GM19468 (cell line): ENCODE results near the gene ANKLE1.

Experiments used
- ATAC-seq: cut with Tn5 transposase; IDR thresholded peaks from one replicate; pipeline ENCODE4 v1.9.1; 2021; ENCODE audit warnings: mild to moderate bottlenecking, moderate library complexity, moderate number of reproducible peaks; ENCODE audit not compliant: unreplicated experiment; ENCODE audit errors: extremely low read depth

The ANKLE1 gene, protein sequence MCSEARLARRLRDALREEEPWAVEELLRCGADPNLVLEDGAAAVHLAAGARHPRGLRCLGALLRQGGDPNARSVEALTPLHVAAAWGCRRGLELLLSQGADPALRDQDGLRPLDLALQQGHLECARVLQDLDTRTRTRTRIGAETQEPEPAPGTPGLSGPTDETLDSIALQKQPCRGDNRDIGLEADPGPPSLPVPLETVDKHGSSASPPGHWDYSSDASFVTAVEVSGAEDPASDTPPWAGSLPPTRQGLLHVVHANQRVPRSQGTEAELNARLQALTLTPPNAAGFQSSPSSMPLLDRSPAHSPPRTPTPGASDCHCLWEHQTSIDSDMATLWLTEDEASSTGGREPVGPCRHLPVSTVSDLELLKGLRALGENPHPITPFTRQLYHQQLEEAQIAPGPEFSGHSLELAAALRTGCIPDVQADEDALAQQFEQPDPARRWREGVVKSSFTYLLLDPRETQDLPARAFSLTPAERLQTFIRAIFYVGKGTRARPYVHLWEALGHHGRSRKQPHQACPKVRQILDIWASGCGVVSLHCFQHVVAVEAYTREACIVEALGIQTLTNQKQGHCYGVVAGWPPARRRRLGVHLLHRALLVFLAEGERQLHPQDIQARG

DNA sequence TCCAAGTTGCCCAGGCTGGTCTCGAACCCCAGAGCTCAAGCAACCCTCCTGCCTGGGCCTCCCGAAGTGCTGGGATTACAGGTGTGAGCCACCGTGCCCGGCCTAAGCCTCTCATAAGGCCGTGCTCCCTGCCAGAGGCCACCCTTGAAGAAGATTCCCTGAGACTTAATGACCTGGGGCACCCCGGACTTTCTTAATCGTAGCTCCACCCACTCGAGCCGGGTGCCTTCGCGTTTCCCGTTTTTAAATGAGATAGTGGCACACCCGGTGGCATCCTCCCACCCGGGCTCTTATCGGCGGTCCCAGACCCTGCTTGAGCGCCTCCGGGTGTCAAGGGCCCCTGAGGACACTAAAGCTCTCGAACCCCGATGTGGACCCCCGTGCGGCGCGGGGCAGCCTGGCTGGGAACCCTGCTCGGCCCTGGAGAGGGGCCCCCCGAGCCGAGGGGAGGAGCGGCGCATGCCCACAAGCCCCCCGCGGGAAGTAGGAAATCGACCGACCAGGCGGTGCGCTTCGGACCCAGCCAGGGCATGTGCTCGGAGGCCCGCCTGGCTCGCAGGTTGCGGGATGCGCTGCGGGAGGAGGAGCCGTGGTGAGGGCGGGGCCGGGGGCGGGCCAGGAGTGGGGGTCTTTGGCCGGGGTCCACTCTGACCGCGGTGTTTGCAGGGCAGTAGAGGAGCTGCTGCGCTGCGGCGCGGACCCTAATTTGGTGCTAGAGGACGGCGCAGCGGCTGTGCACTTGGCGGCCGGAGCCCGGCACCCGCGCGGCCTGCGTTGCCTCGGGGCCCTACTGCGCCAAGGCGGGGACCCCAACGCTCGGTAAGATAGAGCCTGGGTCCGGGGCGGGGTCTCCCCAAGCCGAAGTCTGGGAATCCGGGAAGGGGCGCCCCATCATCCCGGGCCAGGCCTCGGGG, at the start of gene ANKLE1:
Gene ANKLE1 (plus strand): TSS at position 511 of the 914 bp plus-strand sequence. CDS start 20 bp downstream, at position 531.
- no peak for ATAC-seq

DNA sequence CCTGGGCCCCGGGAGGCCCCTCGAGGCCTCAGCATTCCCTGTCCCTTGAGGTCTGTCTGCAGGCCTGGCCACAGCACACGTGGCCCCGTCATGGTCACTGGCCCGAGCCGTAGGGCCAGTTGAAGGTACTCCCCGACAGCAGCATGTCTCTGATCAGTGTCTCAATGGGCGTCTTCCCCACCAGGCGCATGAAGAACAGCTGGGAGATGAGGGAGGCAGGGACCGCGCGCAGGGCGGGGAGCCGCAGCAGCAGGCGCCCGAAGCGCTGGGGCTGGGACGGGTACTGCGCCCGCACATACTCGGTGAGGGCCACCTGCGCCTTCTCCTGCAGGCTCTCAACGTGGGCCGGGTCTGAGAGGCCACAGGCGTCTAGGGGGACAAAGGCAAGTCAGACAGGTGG, 49.4 kb upstream of the ANKLE1 start:
- no peak for ATAC-seq

DNA sequence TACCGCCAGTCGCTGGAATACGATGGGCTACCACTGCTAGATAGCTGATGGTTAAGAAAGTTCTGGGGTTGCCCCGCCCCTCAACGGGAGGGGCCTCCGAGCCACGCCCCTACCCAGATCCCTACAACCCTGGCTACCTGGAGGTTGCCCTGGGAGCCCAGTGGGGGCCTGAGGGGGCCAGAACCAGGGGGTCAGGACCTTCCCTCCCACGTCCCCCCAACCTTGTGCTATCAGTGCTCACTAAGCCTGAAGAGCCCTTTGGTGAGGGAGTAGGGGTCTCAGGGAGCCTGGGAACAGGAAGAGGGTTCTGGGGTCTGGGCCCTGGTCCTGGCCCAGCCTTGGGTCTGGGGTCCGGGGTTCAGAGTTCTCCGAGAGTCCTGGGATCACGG, 46.8 kb upstream of the ANKLE1 start:
- ATAC-seq: no peak

DNA sequence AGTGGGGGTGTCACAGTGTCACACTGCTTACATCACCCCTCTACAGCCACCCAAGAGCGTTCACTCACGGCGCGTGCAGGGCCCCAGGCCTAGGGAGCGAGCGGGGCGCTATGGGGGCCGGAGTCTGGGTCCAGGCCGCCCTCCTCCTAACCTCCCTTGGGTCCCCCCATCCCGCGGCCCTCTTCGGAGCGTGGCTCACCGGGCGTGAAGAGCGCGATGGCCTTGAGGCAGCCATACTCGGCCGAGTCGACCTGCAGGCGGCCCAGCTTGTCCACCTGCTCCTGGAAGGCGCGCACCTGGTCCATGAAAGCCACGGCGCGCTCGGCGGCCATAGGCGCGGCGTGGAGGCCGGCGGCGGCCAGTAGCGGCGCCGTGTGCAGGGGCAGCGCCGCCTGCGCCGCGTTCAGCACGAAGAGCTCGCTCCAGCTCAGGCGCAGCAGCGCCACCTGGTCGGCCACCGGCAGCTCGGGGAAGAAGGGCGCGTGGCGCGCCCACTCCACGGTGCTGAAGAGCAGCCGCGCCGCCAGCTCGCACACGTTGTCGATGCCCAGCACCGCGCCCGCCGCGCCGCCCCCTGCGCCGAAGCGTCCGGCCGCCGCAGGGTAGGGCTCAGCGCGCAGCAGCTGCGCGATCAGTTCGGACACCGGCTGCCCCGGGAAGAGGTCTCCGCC, 46.3 kb upstream of the ANKLE1 start:
- ATAC-seq: peak; percentile 62

DNA sequence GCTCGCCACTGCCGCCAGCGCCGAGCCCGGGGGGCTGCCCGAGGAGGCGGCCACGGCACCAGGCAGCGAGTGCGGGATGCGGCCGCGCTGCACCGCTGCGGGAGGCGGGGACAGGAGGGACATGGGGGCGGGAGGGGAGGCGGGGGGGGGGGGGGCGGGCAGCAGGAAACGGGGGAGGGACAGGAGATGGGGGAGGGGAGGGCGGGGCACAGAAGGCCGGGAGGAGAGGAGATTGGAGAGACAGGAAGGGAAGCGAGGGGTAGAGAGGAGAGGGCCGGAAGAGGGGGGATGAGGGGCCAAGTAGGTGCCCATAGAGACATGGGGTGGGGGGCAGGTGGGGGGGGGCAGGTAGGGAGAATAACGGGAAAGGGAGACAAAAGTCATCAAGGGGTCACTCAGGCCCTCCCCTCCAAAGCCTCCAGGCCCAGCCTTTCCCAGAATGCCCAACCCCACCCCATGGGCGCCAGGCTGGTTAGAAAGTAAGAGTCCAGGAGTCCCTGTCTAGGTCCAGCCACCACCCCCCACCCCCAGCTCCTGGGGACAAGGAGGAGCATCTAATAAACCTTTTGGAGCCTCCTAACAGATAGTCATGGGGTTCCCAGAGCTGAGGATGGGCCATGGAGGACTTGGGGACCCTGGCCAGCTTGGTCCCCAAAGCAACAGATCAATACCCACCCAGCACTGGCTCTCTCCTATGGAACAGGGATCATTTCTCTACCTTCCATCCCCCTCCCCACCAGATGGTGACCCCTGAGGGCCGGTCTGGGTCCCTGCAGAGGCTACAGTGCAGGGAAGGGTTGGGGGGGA, 45.5 kb upstream of the ANKLE1 start:
- ATAC-seq: no peak

DNA sequence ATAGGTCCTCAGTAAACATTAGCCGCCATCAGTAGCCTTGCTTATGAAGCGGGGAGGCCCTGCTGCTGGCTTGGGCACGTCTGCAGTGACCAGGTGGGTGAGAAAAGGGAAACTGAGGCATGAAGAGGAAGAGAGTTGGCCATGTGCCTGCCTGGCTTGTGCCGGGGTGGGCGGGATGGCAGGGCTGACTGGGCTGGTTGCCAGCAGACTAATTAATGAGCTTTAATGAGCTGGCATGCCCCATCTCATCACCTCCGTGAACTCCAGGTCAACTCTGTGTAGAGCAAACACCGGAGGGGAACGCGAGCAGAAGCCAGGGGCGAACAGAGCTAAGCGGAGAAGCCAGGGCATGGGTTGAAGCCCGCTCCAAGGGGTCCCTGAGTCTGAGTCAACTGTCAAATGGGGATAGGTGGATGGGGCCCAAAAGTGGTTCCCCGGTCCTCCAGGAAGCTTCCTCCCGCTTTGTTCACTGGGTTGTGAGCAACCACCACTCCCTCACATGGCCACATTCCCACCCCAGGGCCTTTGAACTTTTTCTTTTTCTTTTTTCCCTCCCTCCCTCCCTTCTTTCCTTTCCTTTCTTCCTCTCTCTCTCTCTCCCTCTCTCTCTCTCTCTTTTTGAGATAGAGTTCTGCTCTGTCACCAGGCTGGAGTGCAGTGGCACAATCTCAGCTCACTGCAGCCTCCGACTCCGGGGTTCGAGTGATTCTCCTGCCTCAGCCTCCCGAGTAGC, 44.7 kb upstream of the ANKLE1 start:
- no peak for ATAC-seq

DNA sequence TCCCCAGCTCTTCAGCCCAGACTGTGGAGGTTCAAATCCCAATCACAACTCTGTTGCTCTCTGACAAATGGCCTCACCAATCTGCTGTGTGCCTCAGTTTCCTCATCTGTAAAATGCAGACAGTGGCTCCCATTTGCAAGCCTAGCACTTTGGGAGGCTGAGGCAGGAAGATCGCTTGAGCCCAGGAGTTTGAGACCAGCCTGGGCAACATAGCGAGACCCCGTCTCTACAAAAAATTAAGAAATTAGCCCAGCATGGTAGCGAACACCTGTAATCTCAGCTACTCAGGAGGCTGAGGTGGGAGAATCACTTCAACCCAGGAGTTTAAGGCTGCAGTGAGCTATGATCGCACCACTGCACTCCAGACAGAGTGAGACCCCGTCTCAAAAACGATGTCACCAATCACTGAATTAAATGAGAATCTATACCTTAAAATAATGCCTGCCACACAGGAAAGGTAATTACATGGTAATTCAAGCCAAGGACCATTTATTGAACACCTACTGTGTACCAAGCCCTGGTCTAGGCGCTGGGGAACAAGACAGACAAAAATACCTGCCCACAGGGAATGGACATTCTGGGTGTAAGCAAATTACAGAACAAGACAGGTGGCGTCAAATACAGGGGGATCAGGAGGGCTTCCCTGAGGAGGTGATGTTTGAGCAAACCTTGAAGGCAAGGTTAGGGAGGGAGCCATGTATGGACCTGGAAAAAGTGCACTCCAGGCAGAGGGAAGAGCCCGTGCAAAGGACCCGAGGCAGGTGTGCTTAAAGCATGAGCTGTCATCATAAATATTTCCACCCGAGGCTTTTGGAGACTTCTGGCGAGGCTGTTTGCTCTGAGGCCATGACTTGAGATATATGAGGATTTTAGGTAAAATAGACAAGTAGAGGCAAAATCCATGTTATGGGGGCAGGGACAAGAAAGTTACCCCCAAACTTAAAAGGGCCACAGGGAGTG, 43.7 kb upstream of the ANKLE1 start:
- ATAC-seq: no peak

DNA sequence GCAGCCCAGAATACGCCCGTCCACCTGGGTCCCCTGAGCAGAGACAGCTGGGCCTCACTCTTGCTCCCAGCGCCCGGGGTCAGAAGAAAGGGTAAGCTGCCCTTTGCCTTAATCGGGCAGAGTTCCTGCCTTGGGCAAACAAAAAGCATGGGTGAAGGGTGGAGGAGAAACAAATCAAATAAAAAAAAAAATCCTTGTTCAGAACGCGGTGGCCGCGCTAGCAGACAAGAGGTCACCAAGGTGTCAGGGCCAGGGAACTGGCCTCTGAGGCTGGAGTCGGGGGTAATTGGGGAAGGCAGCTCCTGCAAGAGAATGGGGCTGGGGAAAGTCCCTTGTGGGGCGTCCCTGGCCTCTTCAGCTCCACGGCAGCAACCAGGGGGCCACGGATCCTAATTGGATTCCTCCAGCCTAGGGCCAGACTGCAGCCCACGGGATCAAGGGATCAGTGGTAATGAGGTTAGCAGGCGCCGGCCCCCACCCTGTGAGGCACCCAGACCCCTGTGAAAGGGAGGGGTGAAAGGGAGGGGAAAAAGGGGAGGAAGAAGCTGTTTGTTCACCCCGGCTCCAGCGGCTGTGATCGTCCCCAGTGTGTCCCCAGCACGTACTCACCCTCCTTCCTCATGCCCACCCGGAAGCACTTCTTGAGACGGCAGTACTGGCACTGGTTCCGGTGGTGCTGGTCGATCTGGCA, 41.5 kb upstream of the ANKLE1 start:
- ATAC-seq: no peak

DNA sequence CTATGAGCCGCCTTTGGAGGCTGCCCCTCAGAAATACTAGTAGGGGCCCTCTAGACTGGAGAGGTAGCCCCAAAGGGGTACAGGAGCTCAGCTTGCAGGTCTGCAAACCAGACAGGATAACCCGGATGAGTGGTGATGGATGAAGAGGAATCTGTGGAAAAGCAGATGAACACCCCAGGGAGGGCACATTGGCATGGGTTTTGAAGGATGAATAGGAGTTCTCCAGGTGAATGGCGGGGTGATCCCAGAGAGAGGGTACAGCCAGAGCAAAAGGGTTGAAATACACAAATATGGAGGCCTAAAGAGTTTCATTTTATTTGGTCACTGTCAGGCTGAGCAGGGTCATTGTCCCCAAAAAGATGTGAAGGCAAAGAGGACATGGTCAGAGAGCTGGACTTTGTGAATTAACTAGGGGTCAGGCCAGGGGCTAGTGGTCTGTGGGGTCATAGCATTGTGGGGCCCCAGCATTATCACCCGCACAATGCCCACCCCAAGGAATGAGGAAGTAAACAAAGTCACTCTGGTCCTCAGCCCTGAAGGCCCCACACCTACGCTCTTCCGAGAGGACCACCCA, 40.8 kb upstream of the ANKLE1 start:
- ATAC-seq: no peak

DNA sequence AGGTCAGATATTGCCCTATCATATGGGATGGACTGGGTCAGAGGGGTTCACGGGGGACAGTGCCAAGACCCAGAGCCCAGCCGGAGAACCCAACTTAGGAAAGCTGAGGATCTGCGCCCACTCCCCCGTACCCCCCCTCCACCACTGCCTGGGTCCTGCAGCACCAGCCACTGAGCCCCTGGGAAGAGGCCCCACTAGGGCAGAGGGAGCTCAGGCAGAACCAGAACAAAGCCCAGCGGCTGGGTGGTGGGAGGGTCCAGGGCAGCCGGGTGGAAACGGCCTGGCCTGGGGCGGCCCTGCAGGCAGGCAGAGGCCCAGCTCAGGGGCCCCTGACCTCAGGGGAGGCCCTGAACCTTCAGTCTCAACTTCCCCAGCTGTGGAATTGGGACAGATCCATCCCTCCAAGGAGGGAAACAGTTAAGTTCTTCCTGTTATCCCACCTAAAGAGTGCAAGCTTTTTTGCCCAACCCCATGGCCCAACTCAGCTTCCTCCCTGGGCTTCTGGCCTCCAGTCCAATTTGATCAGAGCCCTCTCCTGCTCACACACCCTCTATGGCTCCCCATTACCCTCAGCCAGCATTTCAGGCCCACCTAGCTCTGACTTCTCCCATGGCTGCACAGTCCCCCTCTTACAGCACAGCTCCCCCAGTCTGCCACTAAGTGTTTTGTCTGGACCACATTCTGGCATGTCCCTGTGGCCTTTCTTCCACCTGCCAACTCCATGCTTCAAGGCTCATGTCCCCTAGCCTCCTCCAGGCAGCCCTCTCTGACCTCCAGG, 39.1 kb upstream of the ANKLE1 start:
- ATAC-seq: no peak

DNA sequence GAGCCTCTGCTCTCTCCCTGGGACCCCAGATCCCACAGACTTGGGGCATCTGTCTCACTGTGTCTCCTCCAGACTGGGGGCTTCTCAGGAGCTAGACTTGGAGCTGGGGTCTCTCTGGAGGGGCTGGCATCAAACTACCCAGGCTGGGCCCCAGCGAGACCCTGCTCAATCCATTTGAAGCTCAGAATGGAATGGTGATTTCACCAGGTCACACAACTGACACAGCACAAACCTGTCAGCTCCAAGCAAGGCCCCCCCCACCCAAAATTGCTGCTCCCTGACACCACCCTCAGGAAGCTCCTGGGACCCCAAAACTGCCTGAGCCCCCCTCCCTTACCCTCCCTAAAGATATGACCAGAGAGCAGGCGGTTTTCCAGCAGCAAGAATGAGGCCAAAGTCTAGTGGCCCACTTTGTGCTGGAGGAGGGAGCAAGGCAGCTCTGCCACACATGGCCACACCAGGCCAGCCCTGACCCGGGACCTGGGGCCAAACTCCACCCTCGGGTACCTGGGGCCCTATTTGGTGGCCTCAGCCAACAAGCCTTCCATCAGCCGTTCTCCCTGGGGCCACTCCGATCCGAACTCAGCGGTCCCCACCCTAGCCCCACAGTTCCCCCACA, 38.4 kb upstream of the ANKLE1 start:
- ATAC-seq: no peak

DNA sequence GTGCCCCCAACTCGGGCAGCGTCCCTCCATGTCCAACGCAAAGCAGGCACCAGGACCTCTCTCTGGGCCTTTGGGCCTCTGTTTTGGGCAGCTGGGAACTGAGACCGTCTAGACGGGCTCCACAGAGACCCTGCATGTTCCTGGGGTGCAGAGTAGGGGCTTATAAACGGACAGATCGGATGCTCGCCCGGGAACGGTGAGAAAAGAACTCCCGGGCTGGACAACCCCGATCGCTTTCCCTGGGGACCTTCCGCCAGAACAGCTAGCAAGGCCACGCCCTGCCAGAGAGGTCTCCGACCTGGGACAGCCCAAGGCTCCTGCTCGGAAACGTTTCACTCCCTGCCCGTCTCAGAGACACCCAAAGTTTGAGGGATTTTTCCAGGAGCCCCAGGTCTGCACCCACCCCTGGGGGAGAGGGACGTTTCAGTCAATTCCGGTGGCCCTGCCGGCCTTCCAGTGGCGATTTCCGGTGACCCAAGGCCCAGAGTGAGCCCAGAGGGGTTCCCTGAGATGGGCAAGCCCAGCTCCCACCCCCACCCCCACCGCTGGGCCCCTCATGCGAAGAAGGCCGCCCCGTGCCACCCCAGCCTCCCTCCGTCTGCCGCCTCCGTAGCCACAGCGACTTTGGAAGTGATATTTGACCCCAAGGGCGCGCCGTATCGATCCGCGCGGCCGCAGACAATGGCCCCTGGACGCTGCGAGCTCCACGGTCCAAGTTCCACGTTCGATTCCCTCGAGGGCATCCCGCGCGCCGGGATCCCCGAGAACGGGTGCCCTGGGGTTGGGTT, 37.7 kb upstream of the ANKLE1 start:
- ATAC-seq: no peak

DNA sequence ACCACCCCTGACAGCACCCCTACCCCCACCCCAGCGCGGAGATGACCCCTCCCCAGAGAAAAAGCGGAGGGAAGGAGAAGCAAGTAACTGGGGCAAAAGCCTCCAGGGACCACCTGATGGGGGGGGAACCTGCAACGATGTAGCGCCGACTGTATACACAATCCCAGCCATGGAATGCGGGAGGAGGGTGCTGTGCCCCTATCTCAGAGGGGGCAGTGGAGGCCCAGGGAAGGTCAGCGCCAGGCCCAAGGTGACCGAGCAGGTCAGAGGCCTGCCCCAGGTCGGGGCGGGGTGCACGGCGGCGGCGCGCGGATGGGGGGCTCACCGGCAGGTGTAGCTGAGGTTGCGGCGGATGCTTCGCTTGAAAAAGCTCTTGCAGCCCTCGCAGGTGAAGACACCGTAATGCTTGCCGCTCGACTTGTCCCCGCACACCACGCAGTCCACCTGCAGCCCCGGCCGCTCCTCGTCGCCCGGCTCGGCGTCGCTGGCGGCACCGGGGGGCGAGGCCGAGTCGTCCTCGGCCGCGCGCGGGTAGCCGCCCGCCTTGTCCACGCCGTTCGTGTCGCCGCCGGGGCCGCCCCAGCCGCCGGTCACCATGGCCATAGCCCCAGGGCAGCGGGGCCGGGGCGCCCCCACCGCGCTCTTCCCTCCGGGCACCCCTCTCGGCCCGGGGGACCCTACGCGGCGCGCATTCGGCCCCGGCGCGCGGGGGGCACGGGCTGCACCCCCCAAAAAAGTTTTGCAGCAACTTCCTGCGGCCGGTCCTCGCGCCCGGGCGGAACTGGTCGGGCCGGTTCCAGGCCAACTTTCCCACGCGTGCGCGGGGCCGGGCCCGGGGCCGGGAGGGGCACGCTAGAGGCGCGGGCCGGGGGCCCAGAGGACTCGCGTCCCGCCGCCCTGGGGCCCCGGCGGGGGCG, 36.8 kb upstream of the ANKLE1 start:
- no peak for ATAC-seq

DNA sequence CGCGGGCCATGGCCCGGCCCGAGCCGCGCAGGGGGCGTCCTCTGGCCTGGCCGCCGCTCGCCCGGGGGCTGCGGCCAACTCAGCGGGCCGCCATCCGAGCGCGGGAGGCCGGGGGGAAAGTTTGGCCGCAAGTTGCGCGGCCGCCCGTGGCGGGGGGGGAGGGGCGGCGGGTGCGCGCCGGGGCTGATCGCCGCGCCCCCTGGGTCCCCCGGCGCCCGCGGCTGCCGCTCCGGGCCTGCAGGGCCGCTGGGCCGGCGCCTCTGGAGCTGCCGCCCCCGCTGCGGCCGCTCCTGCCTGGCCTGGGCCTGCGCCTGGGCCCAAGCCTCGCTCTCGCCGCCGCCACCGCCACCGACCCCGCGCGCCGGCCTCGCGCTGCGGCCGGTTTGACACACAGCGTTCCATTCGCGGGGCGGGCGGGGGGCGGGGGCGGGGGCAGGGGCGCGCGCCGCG, 36.1 kb upstream of the ANKLE1 start, which contains the start of gene NR2F6:
Gene NR2F6 (minus strand): TSS at position 385 of the 450 bp plus-strand sequence. CDS start 699 bp downstream, outside the sequence.
- ATAC-seq: no peak
